HG02571 (cell line): ENCODE measurements around the gene GTF2E1.
"Not testable (repeated sequence)": the region's sequence is repeated elsewhere in the genome, so short reads cannot be mapped to it uniquely, and the experiment has no call there.

ENCODE experiments used
- ATAC-seq: cut with Tn5 transposase; IDR thresholded peaks from one replicate; pipeline ENCODE4 v1.9.1; 2021; ENCODE audit warnings: mild to moderate bottlenecking, moderate library complexity; ENCODE audit not compliant: unreplicated experiment

GTF2E1 gene

DNA sequence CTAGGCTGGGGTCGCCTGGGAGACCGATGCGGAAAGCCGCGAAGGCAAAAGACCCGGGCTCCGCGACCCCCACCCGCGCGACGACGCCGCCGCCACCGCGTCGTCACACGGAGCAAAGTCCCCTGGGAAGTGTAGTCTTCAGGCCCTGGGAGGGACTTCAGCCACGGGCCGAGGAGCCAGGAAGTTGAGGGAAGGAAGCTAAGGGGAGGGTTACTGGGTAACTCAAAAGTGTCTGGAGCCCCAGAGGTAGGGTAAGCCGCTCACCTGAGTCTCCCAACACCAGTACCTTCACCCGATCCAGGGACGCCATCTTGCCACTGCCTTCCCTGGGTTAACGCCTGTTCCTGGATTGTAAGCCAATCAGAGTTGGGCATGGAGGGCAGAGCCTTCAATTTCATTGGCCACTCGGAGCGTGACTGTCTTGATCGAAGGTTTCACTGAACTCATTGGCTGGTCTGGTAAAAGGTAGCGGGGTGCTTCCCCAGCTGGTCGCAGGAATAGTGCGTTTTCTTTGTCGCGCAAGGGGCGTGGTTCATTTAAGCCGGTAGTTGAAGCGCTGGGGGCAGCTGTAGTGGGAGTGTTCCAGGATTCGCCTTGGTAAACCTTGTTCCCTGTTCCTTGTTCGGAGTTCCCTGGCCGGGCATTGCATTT is at the start of gene GTF2E1, which contains the start of gene RABL3:
GTF2E1 (plus strand) TSS at position 547 of the 651 bp plus-strand sequence. CDS start 7,809 bp downstream, outside the sequence.
RABL3 (minus strand) TSS at position 319 of the 651 bp plus-strand sequence; CDS start at position 310, 9 bp downstream.
- peak; percentile 99 for ATAC-seq

DNA sequence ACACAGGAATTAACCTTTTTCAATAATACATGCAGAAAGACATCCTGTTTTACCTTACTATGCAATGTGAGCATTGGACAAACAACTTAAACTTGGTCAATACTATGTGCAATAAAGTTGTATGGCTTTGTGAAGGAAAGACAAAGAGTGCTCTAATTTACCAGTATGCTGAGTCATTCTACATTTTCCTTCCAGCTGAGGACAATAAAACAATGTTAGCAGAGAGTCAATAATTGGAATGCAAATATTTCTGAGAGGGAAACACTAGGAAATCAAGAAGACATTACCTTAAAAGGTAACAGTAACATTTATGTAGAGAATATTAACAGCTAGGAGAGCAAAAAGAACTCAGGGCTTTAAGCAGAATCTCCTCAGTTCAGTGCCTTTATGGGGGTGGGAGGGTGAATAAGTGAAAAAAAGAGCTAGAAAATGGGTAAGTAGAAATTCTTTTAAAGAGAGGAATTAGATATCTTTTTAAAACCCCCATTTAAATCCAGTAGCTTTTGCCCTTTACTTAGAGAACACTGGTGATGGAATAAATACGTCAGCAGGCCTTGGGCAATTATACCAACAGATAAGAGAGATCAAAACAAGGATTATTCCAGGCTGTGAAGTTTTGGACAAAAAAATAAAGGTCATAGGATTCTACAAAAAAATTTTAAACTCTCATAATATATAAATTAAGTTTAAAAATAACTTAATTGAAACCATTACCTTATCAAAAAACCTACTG is 48.9 kb upstream of the GTF2E1 start:
- ATAC-seq, result no peak

DNA sequence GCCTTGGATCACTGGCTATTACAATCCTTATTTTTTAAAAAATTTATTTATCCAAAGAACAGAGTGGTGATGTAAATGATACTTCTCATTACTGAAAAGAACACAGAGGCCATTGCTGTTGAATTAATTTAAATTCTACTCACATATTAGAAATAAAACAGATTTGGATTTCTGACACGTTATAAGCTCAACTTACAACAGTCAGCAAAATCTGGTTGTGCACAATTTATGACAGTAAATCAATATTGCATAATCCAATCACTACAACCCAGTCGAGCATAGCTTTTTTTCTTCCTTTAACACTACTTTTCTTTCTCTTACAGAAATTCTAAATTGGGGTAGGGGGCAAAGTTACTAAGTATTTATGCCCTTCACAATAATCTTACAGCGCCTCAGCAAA is 43.2 kb upstream of the GTF2E1 start:
- no peak for ATAC-seq

GRCh38 chr3:120705884-120706582 is 36.5 kb upstream of the GTF2E1 start:
- ATAC-seq, result no peak

DNA sequence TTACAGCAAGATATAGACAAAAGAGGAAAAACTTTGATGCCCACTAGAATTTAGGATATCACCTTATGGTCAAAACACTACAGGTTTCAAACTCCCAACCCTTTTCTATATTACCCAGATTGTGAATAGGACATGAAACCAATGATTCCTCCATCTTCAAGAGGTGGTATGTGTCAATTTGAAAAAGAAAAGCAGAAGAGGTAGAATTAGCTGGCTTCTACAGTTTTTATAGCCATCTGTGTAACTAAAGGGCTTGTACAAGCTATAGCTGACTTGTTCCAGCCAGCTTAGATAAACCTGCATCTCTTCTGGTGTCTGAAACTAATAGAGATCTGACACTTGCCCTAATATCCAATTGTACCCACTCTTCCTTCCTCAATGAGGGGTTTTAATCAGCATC is 35.6 kb upstream of the GTF2E1 start:
- no peak for ATAC-seq

DNA sequence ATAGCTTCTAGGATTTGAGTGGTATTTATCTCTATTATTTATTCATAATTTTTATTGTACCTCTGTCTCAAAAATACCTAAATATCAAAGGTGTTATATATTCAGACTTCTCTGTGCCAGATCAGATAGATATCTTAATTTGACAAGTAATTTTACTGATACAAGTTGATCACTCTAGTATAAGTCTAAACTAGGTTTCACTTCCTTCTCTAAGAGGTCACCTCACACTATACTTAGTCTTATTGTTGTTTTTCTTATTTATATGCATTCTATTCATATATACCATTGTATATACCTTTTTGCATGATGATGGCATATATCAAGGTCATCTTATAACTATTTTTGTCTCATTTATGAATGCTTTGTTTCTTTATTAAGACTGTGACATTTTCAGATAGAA is 34.1 kb upstream of the GTF2E1 start:
- ATAC-seq, result no peak

GRCh38 chr3:120710369-120710768 is 32.2 kb upstream of the GTF2E1 start:
- ATAC-seq, result no peak

DNA sequence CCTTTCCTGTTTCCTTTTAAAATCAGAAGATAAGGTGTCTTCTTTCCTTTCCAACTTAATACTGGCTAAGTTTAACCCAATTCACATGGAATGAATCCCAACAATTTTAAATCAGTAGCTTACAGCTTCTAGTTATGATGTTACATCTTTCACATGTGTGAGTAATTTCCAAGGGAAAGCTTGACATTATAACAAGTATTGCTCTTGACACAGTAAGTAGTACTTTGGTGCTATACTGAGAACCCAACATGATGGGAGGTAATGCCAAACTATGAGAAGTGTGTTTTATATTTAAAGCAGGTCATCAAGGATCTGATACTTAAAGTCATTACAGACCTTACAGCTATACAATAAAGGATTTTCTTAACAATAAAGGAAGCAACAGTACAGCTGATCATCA is 29.3 kb upstream of the GTF2E1 start:
- no peak for ATAC-seq

- ATAC-seq, result not testable (repeated sequence)
Measured at GRCh38 chr3:120719167-120719834, 23.2 kb upstream of the GTF2E1 start.

DNA sequence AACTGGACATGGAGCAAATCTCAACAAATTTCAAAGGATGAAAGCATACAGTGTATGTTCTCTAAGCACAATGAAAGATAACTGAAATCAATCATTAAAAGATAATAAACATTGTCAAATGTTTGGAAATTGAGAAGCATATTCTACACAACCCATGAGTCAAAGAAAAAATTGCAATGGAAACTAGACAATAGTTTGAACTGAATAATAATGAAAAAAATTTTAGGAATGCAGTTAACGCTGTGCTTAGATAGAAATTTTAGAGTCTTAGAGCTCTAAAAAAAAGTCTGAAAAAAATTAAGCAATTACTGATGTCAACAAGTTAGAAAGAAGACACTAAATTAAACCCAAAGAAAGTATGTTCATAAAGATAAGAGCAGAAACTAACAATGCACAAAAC is 15.8 kb upstream of the GTF2E1 start:
- ATAC-seq, result no peak

DNA sequence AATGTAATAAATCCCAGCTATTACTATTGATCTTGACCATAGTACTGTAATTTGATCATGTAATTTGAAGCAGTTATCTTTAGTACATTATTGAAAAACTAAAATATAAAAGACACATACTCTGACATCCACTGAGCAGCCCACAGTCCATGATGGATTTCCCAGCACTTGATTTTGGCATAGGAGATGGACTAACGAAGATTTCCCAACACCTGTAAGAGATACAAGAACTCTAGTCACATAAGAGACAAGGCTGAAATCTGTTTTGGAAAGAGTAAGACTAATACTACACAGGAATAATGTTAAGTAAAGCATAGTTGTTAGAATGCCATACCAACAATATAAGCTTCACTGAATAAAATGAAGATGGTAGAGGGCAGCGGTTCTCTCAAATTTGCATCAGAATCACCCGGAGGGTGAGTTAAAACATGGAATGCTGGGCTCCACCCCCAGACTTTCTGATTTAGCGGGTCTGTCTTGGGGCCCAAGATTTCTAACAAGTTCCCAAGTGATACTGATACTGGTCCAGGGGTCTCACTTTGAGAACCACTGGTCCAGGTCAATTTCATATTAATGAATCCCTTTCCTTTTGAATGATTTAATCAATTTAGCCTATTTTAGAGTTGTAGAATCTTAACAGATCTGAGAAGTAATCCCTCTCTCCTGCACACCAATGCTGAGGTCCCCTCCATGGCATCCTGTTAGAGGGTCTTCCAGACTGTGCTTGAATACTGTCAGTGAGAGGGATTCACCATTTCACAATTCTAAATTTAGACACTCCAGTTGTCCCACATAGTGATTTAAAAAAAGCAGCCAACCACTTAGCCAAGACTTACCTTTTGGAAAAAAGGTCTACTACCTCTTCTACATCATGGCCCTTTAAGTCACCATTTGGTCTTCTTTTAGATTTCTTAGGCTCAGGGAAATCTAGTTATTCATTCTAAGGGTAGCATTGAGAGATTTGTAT is 11.7 kb upstream of the GTF2E1 start:
- no peak for ATAC-seq

DNA sequence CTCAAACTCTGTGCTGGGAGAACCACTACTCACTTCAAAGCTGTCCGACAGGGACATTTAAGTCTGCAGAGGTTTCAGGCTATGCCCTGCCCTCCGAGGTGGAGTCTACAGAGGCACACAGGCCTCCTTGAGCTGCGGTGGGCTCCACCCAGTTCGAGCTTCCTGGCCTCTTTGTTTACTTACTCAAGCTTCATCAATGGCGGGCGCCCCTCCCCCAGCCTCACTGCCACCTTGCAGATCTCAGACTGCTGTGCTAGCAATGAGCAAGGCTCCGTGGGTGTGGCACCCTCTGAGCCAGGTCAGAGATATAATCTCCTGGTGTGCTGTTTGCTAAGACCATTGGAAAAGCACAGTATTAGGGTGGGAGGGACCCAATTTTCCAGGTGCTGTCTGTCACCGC is 4.5 kb upstream of the GTF2E1 start:
- not testable (repeated sequence) for ATAC-seq

- ATAC-seq, result no peak
Measured at GRCh38 chr3:120741320-120741719, 1.2 kb upstream of the GTF2E1 start.

DNA sequence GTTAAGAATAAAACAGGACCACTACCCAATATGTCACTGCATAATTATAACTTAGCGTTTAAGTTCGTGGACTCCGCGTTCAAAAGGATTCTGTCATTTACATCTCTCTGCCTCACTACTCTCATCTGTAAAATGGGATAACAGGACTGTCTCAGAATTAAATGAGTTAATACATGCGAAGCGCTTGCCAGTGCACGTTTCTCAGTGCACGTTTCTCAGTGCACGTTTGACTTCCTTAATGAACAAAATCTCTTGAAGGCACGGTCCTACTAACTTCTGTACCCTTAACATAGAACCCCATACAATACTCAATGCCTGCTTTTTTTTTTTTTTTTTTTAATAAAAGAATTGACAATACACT is 727 bp upstream of the GTF2E1 start:
- peak; percentile 19 for ATAC-seq

- peak; percentile 21 for ATAC-seq
Measured at GRCh38 chr3:120742849-120743365, 363 bp downstream of the GTF2E1 start.

DNA sequence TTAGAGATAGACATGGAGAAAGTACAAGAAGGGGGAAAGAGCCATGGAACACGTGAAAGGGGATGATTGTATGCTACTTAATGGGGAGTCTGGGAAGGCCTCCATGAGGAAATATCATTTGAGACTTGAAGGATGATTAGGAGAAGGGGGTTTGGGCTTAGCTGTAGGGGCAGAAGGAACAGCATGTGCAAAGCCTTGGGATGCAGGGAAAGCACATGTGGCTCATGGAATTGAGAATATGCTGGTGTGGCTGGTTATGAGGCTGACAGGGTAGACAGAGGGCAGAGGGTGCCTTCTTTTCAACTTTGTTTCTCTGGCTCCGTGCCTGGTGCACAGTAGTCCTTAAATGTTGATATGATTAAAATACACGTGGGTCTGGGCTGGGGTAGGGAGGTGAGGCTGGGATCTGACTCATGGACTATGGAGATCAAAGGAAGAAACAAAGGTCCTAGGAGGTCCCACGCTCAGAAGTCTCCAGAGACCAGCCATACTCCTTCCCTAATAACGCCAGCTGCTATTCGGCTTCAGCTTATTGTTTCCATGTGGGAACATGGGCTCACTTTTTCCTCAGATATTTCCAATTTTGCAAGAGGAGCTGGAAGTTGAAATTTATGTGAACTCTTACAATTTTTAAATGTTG is 1.1 kb downstream of the GTF2E1 start:
- ATAC-seq, result no peak

DNA sequence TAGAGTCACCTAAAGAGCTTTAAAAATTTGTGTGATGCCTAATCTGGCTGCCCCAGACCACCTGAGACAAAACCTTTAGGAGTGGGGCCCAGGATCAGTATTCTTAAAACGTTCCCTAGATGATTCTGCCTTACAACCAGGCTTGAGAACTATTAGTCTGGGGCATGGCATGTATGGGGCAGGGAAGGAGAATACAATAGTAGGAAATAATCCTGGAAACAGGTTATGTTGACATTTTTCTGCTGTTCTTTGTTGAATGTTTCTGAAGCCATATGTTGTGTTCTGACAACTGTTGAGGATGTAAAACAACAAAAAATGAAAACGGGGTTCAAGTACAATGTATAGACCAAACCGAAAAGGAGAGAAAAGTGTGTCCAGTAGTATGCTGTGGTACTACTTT is 2.9 kb downstream of the GTF2E1 start:
- ATAC-seq, result no peak

DNA sequence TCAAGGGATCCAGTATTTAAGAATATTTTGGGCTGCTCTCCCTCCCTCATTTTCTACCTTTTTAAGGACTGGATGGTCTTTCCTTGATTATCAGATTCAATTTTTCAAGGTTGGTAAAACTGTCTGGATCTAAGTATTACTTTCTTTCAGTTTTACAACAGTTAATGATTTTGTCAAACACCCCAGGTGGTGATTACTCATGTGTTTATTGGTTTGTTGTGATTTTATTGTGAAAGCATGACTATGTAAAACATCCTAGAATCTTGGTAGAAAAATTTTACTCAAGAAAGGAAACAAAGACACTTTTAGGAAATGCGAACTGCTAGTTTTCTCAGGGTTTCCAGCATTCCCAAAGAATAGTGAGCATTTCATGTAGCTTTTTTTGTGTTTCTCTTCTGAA is 7.3 kb downstream of the GTF2E1 start:
- no peak for ATAC-seq

DNA sequence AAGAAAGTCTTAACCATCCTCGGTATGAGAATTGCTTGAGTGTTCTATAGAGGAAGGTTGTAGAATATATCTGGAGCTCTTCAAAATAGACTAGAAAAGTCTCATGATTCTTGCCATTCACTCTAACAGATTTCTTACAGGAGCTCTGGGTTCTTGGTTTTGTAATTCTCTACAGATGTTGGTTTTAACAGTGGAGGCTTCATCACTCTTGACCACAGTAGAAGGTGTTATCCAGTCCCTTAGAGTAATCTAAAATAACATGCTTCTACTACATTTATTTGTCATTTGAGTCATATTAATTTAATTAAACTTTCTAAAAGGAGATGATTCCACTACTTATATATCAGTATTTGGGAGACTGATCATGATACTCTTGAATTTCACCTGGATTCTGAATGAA is 9.7 kb downstream of the GTF2E1 start:
- ATAC-seq, result no peak
